Fibroblast of lung (primary cell): Measurements from ENCODE around the gene PRDM16. TPM values are rescaled to one million over a fixed set of nuclear protein-coding genes. Genes with fewer than 3 reads are reported as not detected.

ENCODE experiments used
- DNase-seq, 2 donors: peaks; one replicate each; pipeline versions ENCODE4 v3.0.0 to v3.0.0-alpha.2; 2010; ENCODE audit warnings: low read depth in 2 of 2
- H2AFZ ChIP-seq: 2 replicates; pipeline ENCODE4 v1.5.1; 2012; ENCODE audit warnings: low read length, control low read depth, inconsistent platforms
- H3K27ac ChIP-seq: 2 replicates; pipeline ENCODE4 v1.5.1; 2011; ENCODE audit warnings: low read length, control low read depth; ENCODE audit not compliant: insufficient read depth
- H3K27me3 ChIP-seq: 2 replicates; pipeline ENCODE4 v1.5.1; 2011; ENCODE audit warnings: mild to moderate bottlenecking, low read length; ENCODE audit not compliant: control insufficient read depth, insufficient read depth
- H3K36me3 ChIP-seq: 2 replicates; pipeline ENCODE4 v1.5.1; 2011; ENCODE audit warnings: low read length; ENCODE audit not compliant: control insufficient read depth, insufficient read depth
- H3K4me1 ChIP-seq: 2 replicates; pipeline ENCODE4 v1.5.1; 2011; ENCODE audit warnings: low read length; ENCODE audit not compliant: control insufficient read depth, insufficient read depth; ENCODE audit errors: extremely low read depth
- H3K4me2 ChIP-seq: 2 replicates; pipeline ENCODE4 v1.5.1; 2011; ENCODE audit warnings: low read length, control low read depth; ENCODE audit not compliant: insufficient read depth; ENCODE audit errors: extremely low read depth
- H3K4me3 ChIP-seq, 4 experiments: fragments of 200-600 bp in 1 of 4; sonication (generic) in 1 of 4; replicated peaks in 1 of 4; 2 replicates each; pipeline ENCODE4 v1.5.1; 2011 to 2016; ENCODE audit warnings: low read length in 4 of 4, low read depth in 3 of 4, mild to moderate bottlenecking in 3 of 4, control low read depth in 2 of 4, inconsistent platforms in 1 of 4, mixed read lengths in 1 of 4; ENCODE audit not compliant: insufficient read depth in 1 of 4; ENCODE audit errors: control extremely low read depth in 1 of 4
- H3K79me2 ChIP-seq: 2 replicates; pipeline ENCODE4 v1.5.1; 2012; ENCODE audit warnings: mild to moderate bottlenecking, low read length, inconsistent platforms; ENCODE audit not compliant: control insufficient read depth, insufficient read depth
- H3K9ac ChIP-seq: 2 replicates; pipeline ENCODE4 v1.5.1; 2011; ENCODE audit warnings: mild to moderate bottlenecking, low read length, control low read depth; ENCODE audit not compliant: insufficient read depth
- H3K9me3 ChIP-seq: 2 replicates; pipeline ENCODE4 v1.5.1; 2012; ENCODE audit warnings: low read depth, low read length; ENCODE audit not compliant: control insufficient read depth, insufficient read depth
- H4K20me1 ChIP-seq: 2 replicates; pipeline ENCODE4 v1.5.1; 2011; ENCODE audit warnings: low read length; ENCODE audit not compliant: control insufficient read depth, insufficient read depth; ENCODE audit errors: extremely low read depth
- EZH2 ChIP-seq: IDR thresholded peaks from 2 replicates; pipeline ENCODE4 v1.5.1; 2012; ENCODE audit warnings: low read length, control low read depth, mild to moderate bottlenecking; ENCODE audit errors: missing control alignments
- polyA plus RNA-seq, 2 donors: library from polyadenylated mRNA; depleted of rRNA in 1 of 2; stranded (reverse) in 1 of 2; unstranded in 1 of 2; fragments of >200 nt; gene quantifications; 2 replicates each; pipeline ENCODE4 v1.2.1, GENCODE V29; 2011 to 2012; ENCODE audit warnings: missing spikeins in 1 of 2
- total RNA-seq: library from RNA; depleted of rRNA; stranded (reverse); fragments of >200 nt; gene quantifications from 2 replicates; pipeline ENCODE4 v1.2.1, GENCODE V29; 2014
- TF ChIP-seq, protein P1 (sequence below), 2 donors: IDR thresholded peaks in 1 of 2; conservative IDR thresholded peaks in 1 of 2; 1 replicate in 1 of 2; 2 replicates in 1 of 2; pipeline ENCODE4 v1.5.1; 2011 to 2012; ENCODE audit warnings: low read length in 2 of 2, control low read depth in 1 of 2, inconsistent platforms in 1 of 2, low read depth in 1 of 2, mild to moderate bottlenecking in 1 of 2

PRDM16 gene
- total and polyA plus RNA-seq, 2 donors (not counting 1 experiment from before 2014, with no cell fraction given): 0.30 to 1.8 TPM

DNA sequence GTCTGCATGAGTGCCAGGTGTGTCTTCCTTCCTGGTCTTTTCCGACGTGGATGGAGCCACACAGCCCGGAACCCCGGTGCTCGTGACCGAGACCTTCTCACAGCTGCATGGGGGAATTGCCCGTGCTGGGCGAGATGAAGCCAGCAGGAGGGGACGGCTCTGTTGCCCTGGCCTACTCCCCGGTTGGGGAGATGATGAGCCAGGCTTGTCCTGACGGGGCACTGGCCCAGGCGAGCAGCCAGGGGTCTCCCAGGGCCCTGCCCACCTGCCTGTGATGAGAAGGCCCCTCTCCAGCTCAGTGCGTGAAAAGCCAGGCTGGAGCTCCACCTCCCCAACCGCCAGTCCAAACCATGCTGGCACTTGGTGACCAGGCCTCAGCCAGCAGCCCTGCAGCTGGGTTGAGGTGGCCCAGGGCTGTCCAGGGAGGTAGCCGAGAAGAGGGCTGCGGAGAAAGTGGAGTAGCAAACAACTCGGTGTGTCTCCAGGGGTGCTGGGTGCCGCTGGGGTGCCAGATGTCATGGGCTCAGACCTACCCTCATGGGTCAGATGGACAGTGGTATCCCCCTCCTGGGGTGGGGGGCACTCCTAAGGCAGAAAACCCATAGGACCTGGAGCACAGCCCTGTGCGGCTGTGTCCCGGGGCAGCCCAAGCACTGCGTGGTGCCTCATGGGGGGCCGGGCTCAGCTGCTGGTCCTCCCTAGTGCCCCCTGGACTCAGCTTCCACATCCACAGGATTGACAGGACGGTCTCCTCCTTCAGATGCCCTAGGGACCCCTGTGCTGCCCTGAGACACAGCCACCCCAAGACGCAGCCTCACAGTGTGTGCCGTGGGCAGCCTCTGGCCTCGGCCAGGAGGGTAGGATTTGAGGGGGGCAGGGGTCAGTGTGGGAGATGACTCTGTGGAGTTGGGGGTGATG, 26.1 kb downstream of the PRDM16 start:
- Histone ChIP-seq H3K9ac (no peak overlapping the region), H3K9me3 (no peaks in the 10 kb centered on the region), H3K27me3 (no peaks in the 10 kb centered on the region), H2AFZ (no peak overlapping the region), H3K4me1 (no peaks in the 10 kb centered on the region), H3K4me3 (no peak overlapping the region), H3K79me2 (no peaks in the 10 kb centered on the region), H3K27ac (no peak overlapping the region), H3K36me3 (no peaks in the 10 kb centered on the region), H3K4me2 (no peak overlapping the region), H4K20me1 (no peaks in the 10 kb centered on the region)
- TF ChIP-seq, protein P1, sequence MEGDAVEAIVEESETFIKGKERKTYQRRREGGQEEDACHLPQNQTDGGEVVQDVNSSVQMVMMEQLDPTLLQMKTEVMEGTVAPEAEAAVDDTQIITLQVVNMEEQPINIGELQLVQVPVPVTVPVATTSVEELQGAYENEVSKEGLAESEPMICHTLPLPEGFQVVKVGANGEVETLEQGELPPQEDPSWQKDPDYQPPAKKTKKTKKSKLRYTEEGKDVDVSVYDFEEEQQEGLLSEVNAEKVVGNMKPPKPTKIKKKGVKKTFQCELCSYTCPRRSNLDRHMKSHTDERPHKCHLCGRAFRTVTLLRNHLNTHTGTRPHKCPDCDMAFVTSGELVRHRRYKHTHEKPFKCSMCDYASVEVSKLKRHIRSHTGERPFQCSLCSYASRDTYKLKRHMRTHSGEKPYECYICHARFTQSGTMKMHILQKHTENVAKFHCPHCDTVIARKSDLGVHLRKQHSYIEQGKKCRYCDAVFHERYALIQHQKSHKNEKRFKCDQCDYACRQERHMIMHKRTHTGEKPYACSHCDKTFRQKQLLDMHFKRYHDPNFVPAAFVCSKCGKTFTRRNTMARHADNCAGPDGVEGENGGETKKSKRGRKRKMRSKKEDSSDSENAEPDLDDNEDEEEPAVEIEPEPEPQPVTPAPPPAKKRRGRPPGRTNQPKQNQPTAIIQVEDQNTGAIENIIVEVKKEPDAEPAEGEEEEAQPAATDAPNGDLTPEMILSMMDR (conservative IDR thresholded peaks at IDR 0.05 in 1 of 2, IDR thresholded peaks at IDR 0.05 in 1 of 2; ENCODE audit: low read depth in 1 of 2, low read length in 2 of 2): no peak
- no peak for TF ChIP-seq EZH2
- no peak for DNase-seq

DNA sequence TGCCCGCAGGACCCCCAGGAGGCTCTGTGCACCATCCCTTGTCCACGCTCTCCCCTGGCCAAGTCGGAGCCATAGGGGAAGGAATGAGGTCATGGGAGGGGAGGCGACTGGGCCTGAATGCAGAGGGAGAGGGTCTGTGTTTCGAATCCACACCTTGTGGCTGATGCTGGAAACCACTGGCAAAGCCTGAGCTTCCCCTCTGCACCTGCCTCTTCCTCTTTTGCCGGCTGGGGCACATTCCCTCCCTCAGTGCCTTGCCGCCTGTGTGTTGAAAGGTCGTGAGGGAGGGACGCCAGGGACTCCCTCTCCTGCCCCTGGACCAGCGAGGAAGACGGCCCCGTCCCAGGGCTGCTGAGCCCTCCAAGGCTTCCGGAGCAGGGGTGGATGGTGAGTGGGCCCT, 27.3 kb downstream of the PRDM16 start:
- no peaks in the 10 kb centered on the region for H4K20me1 ChIP-seq
- H3K79me2 ChIP-seq: no peaks in the 10 kb centered on the region

DNA sequence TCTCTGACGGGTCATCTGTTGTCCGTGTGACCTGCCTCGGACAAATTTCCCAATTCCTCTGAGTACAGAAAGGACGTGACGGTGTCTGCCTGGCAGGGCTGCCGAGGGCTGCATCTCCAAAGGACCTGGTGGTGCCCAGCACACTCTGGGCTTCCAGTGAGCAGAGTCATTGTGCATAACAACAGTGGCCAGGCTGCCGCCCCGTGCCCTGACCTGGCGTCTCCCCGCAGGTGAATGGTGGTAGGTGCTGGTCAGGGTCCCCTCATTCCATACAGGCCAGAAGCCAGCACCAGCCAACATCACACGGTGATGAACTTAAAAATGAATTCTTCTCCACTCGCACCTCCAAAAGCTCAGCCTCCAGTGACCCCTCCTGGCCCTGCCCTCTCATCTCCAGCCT, 28.2 kb downstream of the PRDM16 start:
- no peak overlapping the region for H3K4me3 ChIP-seq

More for the DNA sequence above, 27.3 kb downstream of the PRDM16 start:
- Histone ChIP-seq H3K9me3 (no peaks in the 10 kb centered on the region), H3K4me2 (no peak overlapping the region), H3K36me3 (no peaks in the 10 kb centered on the region), H3K27me3 (no peaks in the 10 kb centered on the region), H3K4me3 (no peak overlapping the region), H3K4me1 (no peaks in the 10 kb centered on the region), H2AFZ (no peak overlapping the region), H3K27ac (no peak overlapping the region), H3K9ac (no peak overlapping the region)
- DNase-seq: no peak
- TF ChIP-seq, protein P1 (conservative IDR thresholded peaks at IDR 0.05 in 1 of 2, IDR thresholded peaks at IDR 0.05 in 1 of 2; ENCODE audit: low read depth in 1 of 2, low read length in 2 of 2): no peak
- no peak for TF ChIP-seq EZH2

More for the DNA sequence above, 28.2 kb downstream of the PRDM16 start:
- DNase-seq: no peak
- Histone ChIP-seq H2AFZ (no peak overlapping the region), H3K9ac (no peak overlapping the region), H3K9me3 (no peaks in the 10 kb centered on the region), H3K4me1 (no peaks in the 10 kb centered on the region), H3K79me2 (no peaks in the 10 kb centered on the region), H4K20me1 (no peaks in the 10 kb centered on the region), H3K27ac (no peak overlapping the region), H3K4me2 (no peak overlapping the region), H3K36me3 (no peaks in the 10 kb centered on the region), H3K27me3 (no peaks in the 10 kb centered on the region)
- TF ChIP-seq, protein P1 (conservative IDR thresholded peaks at IDR 0.05 in 1 of 2, IDR thresholded peaks at IDR 0.05 in 1 of 2; ENCODE audit: low read depth in 1 of 2, low read length in 2 of 2): no peak
- TF ChIP-seq EZH2: no peak
